Ecto neural progenitor cell (in vitro differentiated cells): Measurements from ENCODE around the gene ZSCAN21.
A peak's percentile ranks its signal among the peaks of the same experiment; 100 is the strongest.

Source experiments
- DNase-seq: peaks from one replicate; pipeline ENCODE4 v3.0.0-alpha.2; 2018; ENCODE audit warnings: low spot score

ZSCAN21 gene

DNA sequence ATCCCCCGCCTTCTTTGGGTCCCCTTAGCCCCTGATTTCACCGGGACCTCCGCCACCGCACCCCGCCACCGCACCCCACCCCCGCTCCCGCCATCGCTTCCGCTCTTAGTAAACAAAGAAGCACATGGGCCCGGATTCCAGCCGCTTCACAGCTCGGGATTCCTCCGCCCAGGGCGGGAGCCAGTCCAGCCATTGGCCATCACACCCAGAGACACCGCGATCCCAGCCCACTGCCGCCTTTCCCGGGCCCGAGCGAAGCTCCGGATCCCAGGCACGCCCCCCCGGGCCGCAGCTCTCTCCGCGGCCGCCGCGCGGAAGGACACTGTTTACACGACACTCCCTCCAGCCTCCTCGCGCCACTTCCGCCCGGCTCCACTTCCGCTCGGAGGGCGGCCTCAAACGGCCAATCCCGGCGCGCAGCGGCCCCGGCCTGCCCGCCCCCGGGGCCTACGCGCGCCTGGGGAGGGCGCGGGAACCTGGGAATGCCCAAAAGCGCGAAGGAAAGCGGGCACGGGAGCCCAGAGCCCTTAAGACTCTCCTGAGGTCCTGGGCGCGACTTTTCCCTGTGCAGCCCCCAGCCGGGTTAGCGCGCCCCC, 50.9 kb downstream of the ZSCAN21 start:
- DNase-seq, result peak; percentile 97

GRCh38 chr7:100101016-100101862, 51.7 kb downstream of the ZSCAN21 start, which contains the start of the genes AP4M1 and MCM7:
Gene AP4M1 (plus strand): TSS chr7:100101643. CDS start chr7:100101715, 72 bp downstream.
Gene MCM7 (minus strand): TSS chr7:100101397. CDS start chr7:100101294, 103 bp downstream.
- peak; percentile 99 for DNase-seq

GRCh38 chr7:100102950-100103840, 53.6 kb downstream of the ZSCAN21 start:
- no peak for DNase-seq

- DNase-seq, result no peak
Observed at GRCh38 chr7:100105534-100105933, 56.0 kb downstream of the ZSCAN21 start.

- DNase-seq, result no peak
Observed at GRCh38 chr7:100106633-100107032, 57.1 kb downstream of the ZSCAN21 start.

- no peak for DNase-seq
Observed at GRCh38 chr7:100107125-100107737, 57.7 kb downstream of the ZSCAN21 start.

GRCh38 chr7:100107890-100108289, 58.3 kb downstream of the ZSCAN21 start:
- no peak for DNase-seq

- no peak for DNase-seq
Observed at GRCh38 chr7:100109521-100110163, 60.1 kb downstream of the ZSCAN21 start.

GRCh38 chr7:100111156-100111555, 61.6 kb downstream of the ZSCAN21 start:
- DNase-seq, result no peak

DNA sequence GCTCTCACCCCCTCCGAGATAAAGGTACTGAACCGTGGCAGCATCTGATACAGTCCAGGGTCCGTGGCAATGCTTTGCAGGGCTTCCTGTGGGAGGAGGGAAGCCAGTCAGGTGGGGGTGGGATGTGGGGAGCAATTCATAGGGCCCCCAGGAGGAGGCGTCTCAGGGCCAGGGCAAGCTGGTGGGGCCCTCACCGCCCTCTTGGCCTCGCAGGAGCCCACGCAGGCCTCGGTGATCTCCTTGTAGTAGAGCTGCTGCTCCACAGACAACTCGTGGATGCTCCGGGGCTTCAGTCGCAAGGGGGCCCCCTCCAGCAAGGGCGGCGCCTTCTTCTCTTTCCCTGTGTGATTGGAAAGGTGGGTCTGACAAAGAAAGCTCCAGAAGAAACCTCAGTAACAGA, 62.3 kb downstream of the ZSCAN21 start:
- no peak for DNase-seq
